Measurements from ENCODE around the gene TBX21. TPM values are rescaled to one million over a fixed set of nuclear protein-coding genes. Genes with fewer than 3 reads are reported as not detected.

TBX21 gene, protein sequence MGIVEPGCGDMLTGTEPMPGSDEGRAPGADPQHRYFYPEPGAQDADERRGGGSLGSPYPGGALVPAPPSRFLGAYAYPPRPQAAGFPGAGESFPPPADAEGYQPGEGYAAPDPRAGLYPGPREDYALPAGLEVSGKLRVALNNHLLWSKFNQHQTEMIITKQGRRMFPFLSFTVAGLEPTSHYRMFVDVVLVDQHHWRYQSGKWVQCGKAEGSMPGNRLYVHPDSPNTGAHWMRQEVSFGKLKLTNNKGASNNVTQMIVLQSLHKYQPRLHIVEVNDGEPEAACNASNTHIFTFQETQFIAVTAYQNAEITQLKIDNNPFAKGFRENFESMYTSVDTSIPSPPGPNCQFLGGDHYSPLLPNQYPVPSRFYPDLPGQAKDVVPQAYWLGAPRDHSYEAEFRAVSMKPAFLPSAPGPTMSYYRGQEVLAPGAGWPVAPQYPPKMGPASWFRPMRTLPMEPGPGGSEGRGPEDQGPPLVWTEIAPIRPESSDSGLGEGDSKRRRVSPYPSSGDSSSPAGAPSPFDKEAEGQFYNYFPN
- 0.32 TPM for total RNA-seq
- long read RNA-seq, result 0 reads

DNA sequence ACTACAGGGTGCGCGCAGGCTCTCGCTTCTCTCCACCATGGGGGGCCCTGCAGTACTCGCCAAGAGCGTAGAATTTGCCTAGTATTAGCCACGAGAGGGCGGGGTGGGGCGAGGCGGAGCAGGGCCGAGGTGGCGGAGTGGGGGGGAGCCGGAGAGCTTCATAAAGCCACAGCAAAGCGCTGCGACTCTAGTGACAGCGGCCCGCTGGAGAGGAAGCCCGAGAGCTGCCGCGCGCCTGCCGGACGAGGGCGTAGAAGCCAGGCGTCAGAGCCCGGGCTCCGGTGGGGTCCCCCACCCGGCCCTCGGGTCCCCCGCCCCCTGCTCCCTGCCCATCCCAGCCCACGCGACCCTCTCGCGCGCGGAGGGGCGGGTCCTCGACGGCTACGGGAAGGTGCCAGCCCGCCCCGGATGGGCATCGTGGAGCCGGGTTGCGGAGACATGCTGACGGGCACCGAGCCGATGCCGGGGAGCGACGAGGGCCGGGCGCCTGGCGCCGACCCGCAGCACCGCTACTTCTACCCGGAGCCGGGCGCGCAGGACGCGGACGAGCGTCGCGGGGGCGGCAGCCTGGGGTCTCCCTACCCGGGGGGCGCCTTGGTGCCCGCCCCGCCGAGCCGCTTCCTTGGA, at the start of gene TBX21:
TBX21 (plus strand) TSS at position 190 of the 627 bp plus-strand sequence; CDS start at position 409, 219 bp downstream.
- ATAC-seq (ENCODE audit: poor library complexity) (peak; percentile 84), DNase-seq (peak; percentile 78)
- intact Hi-C loops (cut with DNase I), result no loop called here

DNA sequence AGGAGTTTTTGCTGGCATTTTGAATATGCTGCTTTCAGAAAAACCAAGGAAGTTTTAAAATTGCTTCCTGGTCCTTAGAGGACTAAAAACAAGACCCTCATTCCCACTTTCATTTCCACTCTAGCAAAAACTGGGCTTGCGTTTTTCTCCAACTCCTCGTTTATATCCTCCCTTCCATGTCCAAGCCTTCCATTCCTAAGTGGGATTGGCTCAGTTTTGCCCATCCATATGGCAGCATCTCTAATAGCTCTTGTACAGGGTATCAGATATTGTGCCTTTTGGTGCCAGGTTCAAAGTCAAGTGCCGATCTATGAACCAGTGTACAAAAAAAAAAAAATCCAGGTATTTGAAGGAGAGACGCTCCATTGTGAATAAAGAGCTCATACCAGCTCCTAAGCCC, 49.0 kb upstream of the TBX21 start:
- ATAC-seq (ENCODE audit: poor library complexity), result no peak
- no peak for DNase-seq
- intact Hi-C loops (cut with DNase I), result no loop called here

DNA sequence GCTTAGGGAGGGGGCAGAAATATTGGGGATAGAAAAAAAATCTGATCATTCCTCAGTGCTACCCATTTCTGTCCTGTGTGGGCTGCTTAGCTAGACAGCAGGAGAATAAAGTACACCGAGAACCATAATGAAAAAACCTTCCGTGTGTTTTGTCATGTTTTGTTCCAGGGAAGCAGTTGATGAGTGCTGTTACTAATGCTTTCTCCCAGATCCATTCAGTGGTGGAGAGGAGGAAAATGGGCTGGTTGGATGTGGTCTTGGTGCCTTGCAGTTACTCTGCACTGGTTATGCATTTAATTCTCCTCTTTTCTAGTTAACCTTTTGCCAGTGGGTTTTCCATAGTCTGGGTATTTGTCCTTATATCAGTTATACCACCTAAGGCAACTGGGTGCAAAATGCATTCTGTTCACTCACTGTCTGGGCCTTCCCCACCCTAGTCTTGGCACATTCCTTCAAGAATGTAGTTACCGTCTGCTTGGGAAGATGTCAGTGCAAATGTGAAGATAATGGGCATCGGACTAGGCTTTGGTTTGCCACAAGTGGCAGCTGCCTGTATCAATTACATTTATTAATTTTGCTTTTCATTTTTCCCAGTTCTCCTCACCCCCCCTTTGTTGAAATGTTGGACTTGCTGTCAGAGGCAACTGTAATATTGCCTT, 48.4 kb upstream of the TBX21 start:
- ATAC-seq (ENCODE audit: poor library complexity), result no peak
- DNase-seq, result no peak
- intact Hi-C loops (cut with DNase I), result no loop called here

DNA sequence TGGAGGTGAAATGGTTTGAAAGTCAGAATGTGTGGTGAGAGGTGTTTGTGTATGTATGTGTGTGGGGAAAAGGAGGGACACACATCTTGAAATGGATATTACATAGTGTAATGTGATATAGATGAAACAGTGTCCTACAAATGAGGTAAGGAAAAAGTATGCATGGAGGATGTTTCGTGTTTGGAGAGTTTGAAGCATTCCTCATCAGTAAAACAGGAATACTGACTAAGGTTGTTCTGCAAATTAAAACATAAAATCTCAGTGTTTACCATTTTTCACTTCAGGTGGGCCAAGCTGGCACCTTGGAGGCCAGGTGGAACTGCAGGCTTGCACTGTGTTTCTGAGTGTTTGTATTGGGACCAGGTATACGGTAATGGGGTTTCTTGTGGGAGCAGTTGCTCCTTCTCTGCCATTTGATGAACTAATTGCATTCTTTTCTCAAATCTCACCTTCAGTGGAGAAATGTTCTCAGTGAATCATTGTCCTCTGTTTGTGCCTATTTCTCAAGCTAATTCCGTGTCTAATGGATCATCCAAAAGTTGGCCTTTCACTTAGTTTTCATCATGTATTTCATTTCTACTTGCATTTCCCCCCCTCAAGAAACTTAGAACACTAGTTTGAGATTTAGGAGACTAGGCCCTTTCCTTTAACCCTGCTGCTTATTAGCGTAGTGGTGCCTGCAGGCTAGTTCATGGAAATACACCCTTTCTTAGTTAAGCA, 47.3 kb upstream of the TBX21 start:
- ATAC-seq (ENCODE audit: poor library complexity), result no peak
- intact Hi-C loops (cut with DNase I), result no loop called here

DNA sequence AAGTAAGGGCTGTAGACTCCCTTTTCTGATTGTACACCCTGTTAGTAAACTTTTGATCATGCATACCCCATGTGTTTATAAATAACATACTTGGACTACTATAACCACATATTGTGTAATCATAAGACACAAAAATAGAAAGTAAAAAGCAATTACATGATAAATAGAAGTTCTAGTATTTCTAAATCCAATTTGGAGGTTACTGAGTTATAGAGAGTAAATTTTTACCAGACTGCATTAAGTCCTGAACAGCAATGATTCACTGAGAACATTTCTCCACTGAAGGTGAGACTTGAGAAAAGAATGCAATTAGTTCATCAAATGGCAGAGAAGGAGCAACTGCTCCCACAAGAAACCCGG, 46.8 kb upstream of the TBX21 start:
- DNase-seq (no peak), ATAC-seq (ENCODE audit: poor library complexity) (no peak)
- intact Hi-C loops (cut with DNase I), result no loop called here

More for the DNA sequence above, 47.3 kb upstream of the TBX21 start:
- DNase-seq, result no peak

DNA sequence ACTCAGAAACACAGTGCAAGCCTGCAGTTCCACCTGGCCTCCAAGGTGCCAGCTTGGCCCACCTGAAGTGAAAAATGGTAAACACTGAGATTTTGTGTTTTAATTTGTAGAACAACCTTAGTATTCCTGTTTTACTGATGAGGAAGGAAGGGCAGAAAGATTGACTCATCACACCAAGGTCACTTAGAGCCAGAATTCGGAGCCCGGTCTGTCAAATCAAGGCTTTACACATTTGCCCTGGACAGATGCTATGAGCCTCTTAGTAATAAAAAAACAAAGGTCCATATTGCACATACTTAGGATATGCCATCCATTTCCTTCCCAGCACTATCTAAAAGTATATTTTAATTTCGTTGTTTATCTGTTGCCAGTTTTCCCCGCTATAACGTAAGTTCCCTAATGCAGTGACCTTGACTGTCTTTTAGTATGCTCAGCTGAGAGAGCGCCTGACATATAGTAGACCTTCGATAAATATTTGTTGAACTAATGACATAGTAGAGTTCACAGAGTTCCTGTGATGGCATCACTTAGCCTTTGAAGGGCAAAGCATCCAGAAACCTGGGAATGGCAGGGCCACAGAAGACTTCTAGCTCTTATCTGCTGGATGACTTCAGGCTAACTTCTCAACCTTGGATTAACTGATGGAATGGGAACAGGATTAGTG, 46.2 kb upstream of the TBX21 start:
- no peak for DNase-seq
- intact Hi-C loops (cut with DNase I), result no loop called here
- ATAC-seq (ENCODE audit: poor library complexity), result no peak

DNA sequence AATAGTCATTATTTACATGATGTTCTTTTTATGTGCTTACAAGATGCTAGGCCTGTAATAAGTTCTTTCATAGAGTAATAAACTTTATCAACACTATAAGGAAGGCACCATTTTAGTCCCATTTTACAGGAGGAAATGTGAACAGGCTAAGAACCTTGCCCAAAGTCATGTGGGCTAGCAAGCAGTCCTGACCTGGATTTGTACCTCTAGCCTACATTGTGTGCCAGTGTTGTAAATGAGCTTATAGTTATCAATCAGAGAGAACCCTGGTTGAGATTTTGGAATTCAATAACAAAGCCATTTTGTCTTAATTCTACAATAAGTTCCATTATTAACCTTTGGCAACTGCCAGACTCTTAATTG, 45.7 kb upstream of the TBX21 start:
- ATAC-seq (ENCODE audit: poor library complexity) (no peak), DNase-seq (no peak)
- intact Hi-C loops (cut with DNase I), result no loop called here

DNA sequence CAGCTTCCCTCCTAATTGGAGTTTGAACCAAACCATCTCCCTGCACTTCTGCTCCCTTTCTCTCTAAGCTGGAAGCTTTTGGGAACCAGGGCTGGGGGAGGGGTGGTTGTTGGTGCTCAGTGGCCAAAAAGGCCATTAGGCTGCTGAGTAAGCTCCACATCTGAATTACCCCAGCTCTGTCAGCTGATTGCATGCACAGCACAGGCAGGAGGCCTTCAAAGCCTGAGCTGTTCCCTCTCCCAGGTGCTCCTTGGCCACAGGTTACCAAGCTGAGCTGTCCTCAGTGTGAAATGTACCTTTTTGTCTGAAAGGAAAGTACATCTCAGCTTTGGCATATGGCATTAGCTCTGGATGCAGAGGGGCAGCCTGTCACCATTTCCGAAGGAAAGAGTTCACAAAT, 45.3 kb upstream of the TBX21 start:
- intact Hi-C loops (cut with DNase I), result no loop called here
- DNase-seq (no peak), ATAC-seq (ENCODE audit: poor library complexity) (peak; percentile 34)

DNA sequence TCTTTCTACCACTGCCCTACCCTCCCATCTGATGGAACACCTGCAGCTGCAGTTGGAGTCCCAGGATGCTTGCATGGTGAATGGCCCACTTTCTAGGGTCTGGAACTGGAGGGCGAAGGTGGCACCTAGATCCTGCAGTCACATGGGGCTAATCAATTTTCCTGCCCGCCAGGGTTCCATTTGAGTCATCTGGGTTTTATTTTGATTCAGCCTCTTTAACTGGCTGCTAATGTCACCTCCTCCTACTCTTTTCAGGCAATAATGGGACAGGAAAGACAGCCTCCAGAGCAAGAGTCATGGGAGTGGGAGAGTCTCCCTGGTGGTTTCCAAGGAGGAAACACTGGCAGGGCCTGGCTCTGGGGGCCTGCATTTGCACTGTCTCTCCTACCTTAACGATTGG, 42.9 kb upstream of the TBX21 start:
- DNase-seq, result no peak
- ATAC-seq (ENCODE audit: poor library complexity), result no peak

DNA sequence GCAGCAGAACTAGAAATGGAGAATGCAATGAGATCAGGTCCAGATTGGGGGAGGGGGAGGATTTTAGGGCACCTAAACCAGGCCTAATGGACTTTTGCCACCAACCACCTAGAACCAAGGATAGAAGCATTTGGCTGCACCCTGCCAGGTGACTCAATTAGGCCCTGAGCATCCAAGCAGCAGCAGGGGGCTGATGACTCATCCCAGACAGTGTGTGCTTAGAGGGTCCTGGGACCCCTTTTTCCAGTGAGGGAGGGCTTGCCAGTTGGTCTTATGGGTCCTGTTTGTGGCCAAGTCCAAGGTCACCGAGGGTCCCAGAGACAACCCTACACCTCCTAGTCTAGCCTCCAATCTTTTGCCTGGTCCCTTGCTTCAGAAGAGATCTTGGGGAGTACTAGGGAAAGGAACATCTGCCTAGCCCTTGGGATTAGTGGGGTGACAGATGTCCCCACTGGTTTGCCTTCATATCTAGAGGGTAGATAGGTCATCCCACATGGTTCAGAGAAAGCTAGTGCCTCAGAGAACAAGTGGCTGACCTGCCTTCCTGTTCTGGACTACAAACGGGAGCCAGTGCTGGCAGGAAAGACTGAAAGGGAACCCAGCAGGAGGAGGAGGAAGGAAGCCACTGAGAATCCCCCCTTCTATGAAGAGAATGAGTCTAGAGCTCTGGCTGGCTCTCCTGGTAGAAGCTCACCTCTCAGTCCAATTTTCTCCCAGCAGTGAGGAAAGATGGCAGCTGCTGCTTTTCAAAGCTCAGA, 40.7 kb upstream of the TBX21 start:
- intact Hi-C loops (cut with DNase I), result no loop called here
- ATAC-seq (ENCODE audit: poor library complexity) (no peak), DNase-seq (no peak)

More for the DNA sequence above, 42.9 kb upstream of the TBX21 start:
- intact Hi-C loops (cut with DNase I), result no loop called here

DNA sequence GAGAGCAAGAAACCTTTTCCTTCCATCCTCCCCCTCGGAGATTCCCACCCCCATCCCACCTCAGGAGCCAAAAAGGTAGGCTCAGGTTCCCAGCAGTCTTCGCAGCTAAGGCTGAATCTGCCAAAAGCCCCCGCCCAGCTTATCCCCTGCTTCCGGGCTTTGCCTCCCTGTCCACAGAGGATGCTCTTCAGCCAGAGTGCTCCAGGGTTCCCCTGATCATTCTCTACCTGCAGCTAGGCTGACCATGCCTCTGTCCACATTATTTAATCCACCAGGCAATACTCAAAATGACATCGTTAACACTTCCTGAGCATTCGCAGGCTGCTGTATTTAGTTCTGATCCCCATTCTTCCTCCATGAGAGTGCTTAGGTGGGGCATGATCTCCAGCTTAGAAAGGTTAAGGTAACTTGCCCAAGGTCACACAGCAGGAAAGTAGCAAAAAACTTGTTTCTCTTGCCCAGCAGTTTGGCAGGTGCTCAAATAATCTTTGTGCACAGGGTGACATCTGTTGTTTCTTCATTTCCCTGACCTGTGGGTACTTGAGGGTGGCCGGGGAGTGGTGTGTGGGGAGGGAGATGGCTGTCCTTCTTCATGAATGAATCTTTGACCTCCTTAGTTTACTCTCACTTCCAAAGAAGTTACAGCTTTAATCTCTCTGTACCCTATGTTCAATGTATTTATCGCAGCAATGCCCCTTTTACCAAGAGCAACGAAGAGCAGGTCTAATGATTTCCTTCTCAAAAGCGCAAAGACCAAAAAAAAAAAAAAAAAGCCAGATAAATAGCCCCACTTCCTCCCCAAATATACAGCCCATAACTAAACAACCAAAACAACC, 39.9 kb upstream of the TBX21 start:
- ATAC-seq (ENCODE audit: poor library complexity) (no peak), DNase-seq (no peak)
- intact Hi-C loops (cut with DNase I), result no loop called here

DNA sequence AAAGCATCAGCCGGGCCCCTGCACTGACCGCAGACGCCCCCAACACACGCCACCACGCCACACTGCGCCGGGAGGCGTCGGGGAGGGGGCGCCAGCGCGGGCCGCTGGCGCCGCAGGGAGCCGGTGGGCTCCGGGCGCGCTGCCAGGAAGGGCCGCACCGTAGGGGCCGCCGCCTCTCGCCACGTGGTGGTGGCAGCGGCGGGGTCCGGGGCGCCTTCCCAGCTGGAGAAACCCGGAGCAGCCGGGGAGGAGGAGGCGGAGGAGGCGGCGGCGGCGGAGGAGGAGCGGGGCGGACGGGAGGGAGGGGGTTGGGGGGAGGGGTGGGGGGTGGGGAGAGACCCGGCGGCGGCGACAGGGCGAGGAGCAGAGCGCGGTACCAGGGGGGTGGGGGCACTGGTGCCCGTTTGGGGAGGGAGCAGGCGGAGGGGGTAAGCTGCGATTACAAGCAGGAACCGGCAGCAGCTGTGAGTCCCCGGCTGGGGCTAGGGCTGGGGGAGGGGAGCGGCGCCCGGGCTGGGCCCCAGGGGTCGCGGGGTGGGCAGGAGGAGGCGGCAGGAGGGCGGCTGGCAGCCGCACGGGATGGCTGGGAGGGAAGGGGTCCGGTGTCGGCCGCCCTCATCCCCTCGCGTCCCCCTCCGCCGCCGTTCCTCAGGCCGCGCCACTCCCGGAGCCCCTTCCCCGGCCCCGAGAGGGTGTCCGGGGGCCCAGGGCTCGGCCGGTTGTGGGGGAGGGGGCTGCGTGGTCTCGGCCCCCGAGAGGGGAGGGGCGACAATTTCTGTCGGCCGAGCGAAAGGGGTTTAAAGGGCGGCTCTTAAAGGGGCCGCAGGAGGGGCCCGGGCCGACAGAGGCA, 39.1 kb upstream of the TBX21 start, which contains the start of gene TBKBP1:
TBKBP1 (plus strand) TSS at position 431 of the 850 bp plus-strand sequence. CDS start 1,952 bp downstream, outside the sequence.
- intact Hi-C loops (cut with DNase I), result no loop called here
- DNase-seq (peak; percentile 57), ATAC-seq (ENCODE audit: poor library complexity) (peak; percentile 50)

DNA sequence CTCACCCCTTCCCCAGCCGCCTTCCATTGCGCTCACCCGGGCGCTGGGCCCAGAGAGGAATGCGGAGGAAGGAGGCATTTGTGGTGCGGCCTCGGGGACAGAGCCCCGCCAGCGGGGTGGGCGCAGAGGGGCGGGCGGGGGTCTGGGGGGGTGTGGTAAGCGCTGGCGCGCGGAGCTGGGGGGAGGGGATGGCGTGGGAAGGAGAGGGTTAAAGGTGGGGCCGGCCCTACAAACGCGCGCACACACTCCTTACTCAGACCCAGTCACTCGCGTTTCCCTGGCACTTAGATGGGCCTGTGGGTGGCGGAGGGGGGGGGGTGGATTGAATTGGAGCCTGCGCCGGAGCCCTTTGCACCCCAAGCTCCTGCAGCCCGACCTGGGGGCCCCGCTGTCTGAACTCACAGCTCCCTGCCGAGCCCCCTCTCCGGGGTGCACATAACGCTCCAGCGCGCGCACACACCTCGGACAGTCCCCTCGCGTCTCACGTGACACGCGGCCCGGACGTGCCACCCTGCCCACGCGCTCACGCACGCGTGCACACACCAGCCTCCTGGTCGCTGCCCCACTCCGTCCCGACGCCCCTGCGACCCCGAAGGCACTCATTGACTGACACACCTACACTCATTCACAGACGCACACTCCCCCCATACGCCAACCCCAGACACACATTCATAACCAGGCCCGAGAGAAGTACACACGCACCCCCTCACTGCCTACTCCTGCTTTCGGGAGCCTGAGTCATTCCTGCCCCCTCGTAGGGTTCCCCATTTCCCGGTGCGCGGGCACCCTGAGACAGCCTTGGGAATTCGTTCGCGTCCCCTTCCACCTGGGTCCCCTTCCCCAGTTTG, 38.2 kb upstream of the TBX21 start:
- ATAC-seq (ENCODE audit: poor library complexity) (peak; percentile 77), DNase-seq (peak; percentile 87)
- intact Hi-C loops (cut with DNase I), result no loop called here

DNA sequence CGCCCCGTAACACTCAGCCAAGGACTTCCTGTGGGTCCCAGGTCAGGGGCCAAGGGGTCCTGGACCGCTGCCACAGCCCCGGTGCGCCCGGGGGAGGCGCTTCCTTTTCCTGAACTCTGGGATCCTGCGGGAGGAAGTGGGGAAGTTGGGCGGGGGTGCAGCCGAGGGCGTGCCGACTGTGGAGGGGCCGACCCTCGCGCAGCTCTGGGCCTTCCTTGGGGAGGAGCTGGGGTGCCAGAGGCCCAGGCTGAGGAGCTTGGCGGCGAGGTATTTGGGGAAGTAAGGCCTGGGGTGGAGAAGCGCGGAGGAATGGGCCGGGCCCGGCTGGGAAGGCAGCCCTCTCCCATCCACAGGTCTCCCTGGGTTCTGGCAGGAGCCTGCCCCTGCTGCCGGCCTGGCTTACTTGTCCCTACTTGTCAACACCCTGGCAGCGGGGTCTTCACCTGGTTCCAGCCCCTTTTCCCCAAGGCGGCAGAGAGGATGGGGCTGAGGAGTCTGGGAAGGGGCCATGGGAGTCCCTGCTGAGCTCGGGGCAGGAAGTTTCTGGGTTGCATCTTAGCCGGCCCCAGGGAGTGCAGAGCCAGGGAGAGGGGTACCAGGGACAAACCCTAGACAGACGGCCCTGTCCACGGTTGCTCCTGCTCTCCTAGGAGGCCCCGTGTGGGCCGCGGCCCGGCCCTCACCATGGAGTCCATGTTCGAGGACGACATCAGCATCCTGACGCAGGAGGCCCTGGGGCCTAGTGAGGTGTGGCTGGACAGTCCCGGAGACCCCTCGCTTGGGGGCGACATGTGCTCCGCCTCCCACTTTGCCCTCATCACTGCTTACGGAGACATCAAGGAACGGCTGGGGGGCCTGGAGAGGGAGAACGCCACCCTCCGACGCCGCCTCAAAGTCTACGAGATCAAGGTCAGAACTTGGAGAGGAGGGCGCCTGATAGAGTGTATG, 37.3 kb upstream of the TBX21 start:
- peak; percentile 86 for DNase-seq
- peak; percentile 51 for ATAC-seq (ENCODE audit: poor library complexity)
- intact Hi-C loops (cut with DNase I), result no loop called here
